ENCODE data around the gene ATP6V1B1.
A peak's percentile ranks its signal among the peaks of the same experiment; 100 is the strongest.

The ATP6V1B1 gene

GRCh38 chr2:70946832-70947442, 11.2 kb downstream of the ATP6V1B1 start:
- TF ChIP-seq CTCF (conservative IDR thresholded peaks at IDR 0.05; ENCODE audit: low read depth, low read length): peak; percentile 83
- no peak overlapping the region for H3K4me3 ChIP-seq (ENCODE audit: low read depth, low read length)
- peak; percentile 80 for DNase-seq (ENCODE audit: low read depth)

- TF ChIP-seq CTCF (conservative IDR thresholded peaks at IDR 0.05; ENCODE audit: low read depth, low read length): no peak
- DNase-seq (ENCODE audit: low read depth): peak; percentile 65
- H3K4me3 ChIP-seq (ENCODE audit: low read depth, low read length): no peak overlapping the region
These were observed 12.0 kb downstream of the ATP6V1B1 start for GRCh38 chr2:70947556-70948184.

- H3K4me3 ChIP-seq (ENCODE audit: low read depth, low read length): peak overlapping the region; percentile 51
- TF ChIP-seq CTCF (conservative IDR thresholded peaks at IDR 0.05; ENCODE audit: low read depth, low read length): peak; percentile 88
- peak; percentile 79 for DNase-seq (ENCODE audit: low read depth)
These were observed 12.8 kb downstream of the ATP6V1B1 start for GRCh38 chr2:70948337-70949003.

GRCh38 chr2:70949086-70949485, 13.4 kb downstream of the ATP6V1B1 start:
- no peak for DNase-seq (ENCODE audit: low read depth)
- no peak for TF ChIP-seq CTCF (conservative IDR thresholded peaks at IDR 0.05; ENCODE audit: low read depth, low read length)
- no peak overlapping the region for H3K4me3 ChIP-seq (ENCODE audit: low read depth, low read length)

- TF ChIP-seq CTCF (conservative IDR thresholded peaks at IDR 0.05; ENCODE audit: low read depth, low read length): no peak
- H3K4me3 ChIP-seq (ENCODE audit: low read depth, low read length): no peak overlapping the region
- DNase-seq (ENCODE audit: low read depth): no peak
These were observed 19.2 kb downstream of the ATP6V1B1 start for GRCh38 chr2:70954886-70955285.

GRCh38 chr2:70956141-70956540, 20.4 kb downstream of the ATP6V1B1 start:
- H3K4me3 ChIP-seq (ENCODE audit: low read depth, low read length): no peak overlapping the region

More at GRCh38 chr2:70956141-70956540, 20.4 kb downstream of the ATP6V1B1 start:
- no peak for TF ChIP-seq CTCF (conservative IDR thresholded peaks at IDR 0.05; ENCODE audit: low read depth, low read length)
- DNase-seq (ENCODE audit: low read depth): no peak
